B cell (primary cell): ENCODE data around the gene ULK4. TPM values are rescaled to one million over a fixed set of nuclear protein-coding genes. Genes with fewer than 3 reads are reported as not detected.

Experiments used
- ATAC-seq: fragments of 200-7000 bp; cut with Tn5 transposase; one replicate; pipeline ENCODE4 v1.10.0; 2021; ENCODE audit warnings: low read depth, mild to moderate bottlenecking, moderate number of reproducible peaks, moderate library complexity
- CTCF ChIA-PET: fragments of 350-600 bp; sonication (Branson Sonifier 250); formaldehyde crosslinking; loops from one replicate; lab custom pipeline; 2021; ENCODE audit warnings: antibody characterized with exemption, inconsistent platforms; lab: Charles Lee
- POLR2A ChIA-PET: fragments of 350-600 bp; sonication (Branson Sonifier 250); formaldehyde crosslinking; loops from one replicate; lab custom pipeline; 2021; ENCODE audit warnings: antibody characterized with exemption; lab: Charles Lee
- DNase-seq: peaks from one replicate; pipeline ENCODE4 v3.0.0; 2013
- H2AFZ ChIP-seq: 2 replicates; pipeline ENCODE4 v1.6.1; 2012; ENCODE audit warnings: mild to moderate bottlenecking, low read depth, low read length; ENCODE audit not compliant: insufficient read depth, poor library complexity, severe bottlenecking
- H3K27ac ChIP-seq, 2 donors: 1 replicate in 1 of 2; 2 replicates in 1 of 2; pipeline ENCODE4 v1.5.1; 2012 to 2013; ENCODE audit warnings: low read length in 2 of 2, mild to moderate bottlenecking in 2 of 2, moderate library complexity in 1 of 2
- H3K27me3 ChIP-seq, 4 experiments: fragments of 200-600 bp in 1 of 4; sonication (generic) in 1 of 4; replicated peaks in 1 of 4; 1 replicate in 2 of 4; 2 replicates in 2 of 4; pipeline versions ENCODE4 v1.6.1 to v1.7.0; 2013 to 2016; ENCODE audit warnings: low read length in 3 of 4, mild to moderate bottlenecking in 2 of 4, mixed read lengths in 1 of 4, moderate library complexity in 1 of 4; ENCODE audit not compliant: insufficient read depth in 4 of 4, control insufficient read depth in 3 of 4; ENCODE audit errors: control extremely low read depth in 1 of 4
- H3K36me3 ChIP-seq, 2 experiments: replicated peaks in 1 of 2; 1 replicate in 1 of 2; 2 replicates in 1 of 2; pipeline versions ENCODE4 v1.6.1 to v1.7.1; 2013; ENCODE audit warnings: low read length in 1 of 2; ENCODE audit not compliant: insufficient read depth in 2 of 2, control insufficient read depth in 1 of 2; ENCODE audit errors: control extremely low read depth in 1 of 2, extremely low read depth in 1 of 2
- H3K4me1 ChIP-seq, 2 donors: fragments of 200-600 bp in 1 of 2; sonication (generic) in 1 of 2; 1 replicate in 1 of 2; 2 replicates in 1 of 2; pipeline versions ENCODE4 v1.5.1 to v1.6.1; 2013 to 2017; ENCODE audit warnings: low read length in 2 of 2; ENCODE audit not compliant: control insufficient read depth in 2 of 2, insufficient read depth in 2 of 2
- H3K4me2 ChIP-seq: replicated peaks from 2 replicates; pipeline ENCODE3; 2012; ENCODE audit warnings: mild to moderate bottlenecking, low read depth, low read length; ENCODE audit not compliant: poor library complexity, severe bottlenecking
- H3K4me3 ChIP-seq, 5 experiments: fragments of 200-600 bp in 1 of 5; sonication (generic) in 1 of 5; 1 replicate in 3 of 5; 2 replicates in 2 of 5; pipeline versions ENCODE4 v1.5.1 to v1.7.0; 2011 to 2016; ENCODE audit warnings: low read length in 4 of 5, mild to moderate bottlenecking in 4 of 5, low read depth in 2 of 5, control low read depth in 1 of 5, moderate library complexity in 1 of 5; ENCODE audit not compliant: insufficient read depth in 1 of 5; ENCODE audit errors: control extremely low read depth in 1 of 5, extremely low read depth in 1 of 5
- H3K79me2 ChIP-seq: fragments of 200-600 bp; sonication (generic); one replicate; pipeline ENCODE4 v1.6.0; 2016; ENCODE audit warnings: low read length; ENCODE audit not compliant: control insufficient read depth, insufficient read depth
- H3K9ac ChIP-seq: fragments of 200-600 bp; sonication (generic); 2 replicates; pipeline ENCODE4 v1.6.1; 2017; ENCODE audit warnings: mild to moderate bottlenecking, low read length, moderate library complexity
- H3K9me3 ChIP-seq, 3 donors: one replicate each; pipeline versions ENCODE4 v1.6.1 to v1.7.1; 2013; ENCODE audit warnings: low read length in 2 of 3; ENCODE audit not compliant: control insufficient read depth in 2 of 3, insufficient read depth in 1 of 3; ENCODE audit errors: control extremely low read depth in 1 of 3
- H4K20me1 ChIP-seq: 2 replicates; pipeline ENCODE4 v1.6.0; 2012; ENCODE audit warnings: mild to moderate bottlenecking, low read length; ENCODE audit not compliant: insufficient read depth, control insufficient read depth, poor library complexity, severe bottlenecking
- H3K27ac Mint-ChIP-seq: one replicate; pipeline ENCODE4 v1.8.0; 2021; ENCODE audit warnings: mixed read lengths
- H3K27me3 Mint-ChIP-seq: one replicate; pipeline ENCODE4 v1.8.0; 2021; ENCODE audit warnings: mixed read lengths
- H3K4me1 Mint-ChIP-seq: one replicate; pipeline ENCODE4 v1.8.0; 2021; ENCODE audit warnings: mixed read lengths
- H3K4me3 Mint-ChIP-seq: one replicate; pipeline ENCODE4 v1.8.0; 2021; ENCODE audit warnings: mixed read lengths
- H3K9me3 Mint-ChIP-seq: one replicate; pipeline ENCODE4 v1.8.0; 2022; ENCODE audit warnings: mixed read lengths; ENCODE audit not compliant: insufficient read depth
- EZH2 ChIP-seq: IDR thresholded peaks from 2 replicates; pipeline ENCODE4 v1.6.1; 2012; ENCODE audit warnings: borderline replicate concordance, low read depth, mild to moderate bottlenecking, moderate library complexity, low read length; ENCODE audit not compliant: insufficient read depth, poor library complexity, severe bottlenecking
- WGBS: methylation state at CpG from one replicate; pipeline ENCODE4 v1.1.5; 2013; ENCODE audit warnings: missing lambda C conversion rate; ENCODE audit not compliant: insufficient coverage; 5-methylcytosine and 5-hydroxymethylcytosine counted together
- intact Hi-C: fragments of 100-400 bp; cut with micrococcal nuclease; formaldehyde crosslinking; loops from one replicate; pipeline ENCODE4 v1.10.0; 2022
- polyA plus RNA-seq: library from polyadenylated mRNA; depleted of rRNA; stranded (reverse); fragments of >200 nt; gene quantifications from 2 replicates; pipeline ENCODE4 v1.2.3, GENCODE V29; 2012
- total RNA-seq, 2 donors: library from RNA; stranded (reverse); fragments of 120-200 nt in 1 of 2; gene quantifications; 1 replicate in 1 of 2; 2 replicates in 1 of 2; pipeline versions ENCODE4 v1.2.3 to v1.2.4, GENCODE V29; 2013 to 2022
- TF ChIP-seq, protein P1 (sequence below): fragments of 200-600 bp; IDR thresholded peaks from one replicate; pipeline ENCODE4 v1.8.0; 2022; ENCODE audit warnings: antibody characterized with exemption, mild to moderate bottlenecking

Gene ULK4
- total and polyA plus RNA-seq, 2 donors (not counting 1 experiment from before 2014, with no cell fraction given) = 5.2 to 33.7 TPM

DNA sequence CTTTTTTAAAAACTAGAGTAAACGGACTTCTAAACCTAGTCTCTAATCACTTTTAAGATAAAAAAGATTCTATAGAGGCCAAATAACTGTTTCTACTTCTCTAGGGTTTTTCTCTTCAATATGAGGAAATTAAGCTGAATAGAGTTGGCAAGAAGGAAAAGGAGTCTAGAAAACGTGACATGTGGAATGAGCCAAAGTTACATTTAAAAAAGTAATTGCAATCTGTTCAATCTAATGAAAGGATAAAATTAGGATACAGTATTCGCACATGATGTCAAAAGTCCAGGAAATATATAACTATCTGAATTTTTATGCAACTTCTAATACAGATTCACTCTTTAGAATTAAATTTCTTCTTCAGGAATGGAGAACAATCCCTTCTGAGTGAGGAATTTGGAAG lies 300.1 kb downstream of the ULK4 start:
- Histone ChIP-seq H2AFZ (no peak overlapping the region), H3K27ac (no peak overlapping the region), H3K4me2 (no peak overlapping the region), H3K36me3 (peaks cover 0 to 8% of the 10 kb centered on the region in 2 experiments), H3K27me3 (no peaks in the 10 kb centered on the region), H3K4me1 (no peaks in the 10 kb centered on the region), H3K9ac (no peak overlapping the region), H4K20me1 (no peaks in the 10 kb centered on the region), H3K9me3 (peaks cover 0 to 9% (median 0%) of the 10 kb centered on the region in 3 donors), H3K4me3 (no peak overlapping the region), H3K79me2 (no peaks in the 10 kb centered on the region)
- TF ChIP-seq EZH2 = no peak
- TF ChIP-seq, protein P1, sequence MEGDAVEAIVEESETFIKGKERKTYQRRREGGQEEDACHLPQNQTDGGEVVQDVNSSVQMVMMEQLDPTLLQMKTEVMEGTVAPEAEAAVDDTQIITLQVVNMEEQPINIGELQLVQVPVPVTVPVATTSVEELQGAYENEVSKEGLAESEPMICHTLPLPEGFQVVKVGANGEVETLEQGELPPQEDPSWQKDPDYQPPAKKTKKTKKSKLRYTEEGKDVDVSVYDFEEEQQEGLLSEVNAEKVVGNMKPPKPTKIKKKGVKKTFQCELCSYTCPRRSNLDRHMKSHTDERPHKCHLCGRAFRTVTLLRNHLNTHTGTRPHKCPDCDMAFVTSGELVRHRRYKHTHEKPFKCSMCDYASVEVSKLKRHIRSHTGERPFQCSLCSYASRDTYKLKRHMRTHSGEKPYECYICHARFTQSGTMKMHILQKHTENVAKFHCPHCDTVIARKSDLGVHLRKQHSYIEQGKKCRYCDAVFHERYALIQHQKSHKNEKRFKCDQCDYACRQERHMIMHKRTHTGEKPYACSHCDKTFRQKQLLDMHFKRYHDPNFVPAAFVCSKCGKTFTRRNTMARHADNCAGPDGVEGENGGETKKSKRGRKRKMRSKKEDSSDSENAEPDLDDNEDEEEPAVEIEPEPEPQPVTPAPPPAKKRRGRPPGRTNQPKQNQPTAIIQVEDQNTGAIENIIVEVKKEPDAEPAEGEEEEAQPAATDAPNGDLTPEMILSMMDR = no peak
- CTCF ChIA-PET = no interaction called here
- no peak overlapping the region for H3K4me3 Mint-ChIP-seq
- intact Hi-C loops = no loop called here
- POLR2A ChIA-PET = no interaction called here
- no CpG with 5 or more reads among the region's 3 CpGs for WGBS
- DNase-seq (no peak), ATAC-seq (no peak)
- peaks cover 10% of the 10 kb centered on the region for H3K9me3 Mint-ChIP-seq
- no peak overlapping the region for H3K27ac Mint-ChIP-seq
- no peaks in the 10 kb centered on the region for H3K4me1 Mint-ChIP-seq
- no peaks in the 10 kb centered on the region for H3K27me3 Mint-ChIP-seq

DNA sequence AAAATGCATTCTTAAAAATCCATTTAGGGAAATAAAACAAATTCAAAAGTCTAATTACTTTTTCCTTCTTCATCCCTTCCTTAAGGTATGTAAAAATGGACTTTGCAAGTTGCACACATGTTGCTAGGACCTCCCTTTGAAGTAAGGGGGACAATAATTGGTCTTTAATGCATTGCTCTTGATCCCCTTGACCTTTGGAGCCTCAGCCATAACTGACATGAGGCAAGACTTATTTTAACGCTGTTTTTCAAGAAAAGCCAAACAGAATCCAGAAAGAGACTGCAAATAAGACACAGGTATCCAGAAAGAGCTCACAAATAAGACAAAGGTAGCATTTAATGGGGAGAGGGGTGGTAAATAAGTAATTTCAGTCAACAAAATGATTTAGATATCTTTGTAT lies 301.4 kb downstream of the ULK4 start:
- DNase-seq (no peak), ATAC-seq (no peak)
- Mint-ChIP-seq H3K4me1 (no peaks in the 10 kb centered on the region), H3K27ac (no peak overlapping the region), H3K27me3 (no peaks in the 10 kb centered on the region), H3K4me3 (no peak overlapping the region), H3K9me3 (peaks cover 4% of the 10 kb centered on the region)
- no peak overlapping the region for H2AFZ ChIP-seq
- no peak overlapping the region for H3K4me2 ChIP-seq
- intact Hi-C loops = no loop called here
- WGBS = no CpG with 5 or more reads among the region's 1 CpG
- ChIA-PET POLR2A (no interaction called here), CTCF (no interaction called here)
- H3K9ac ChIP-seq = no peak overlapping the region
- H3K27ac ChIP-seq = no peak overlapping the region
- H3K27me3 ChIP-seq = no peaks in the 10 kb centered on the region
- H3K36me3 ChIP-seq = no peaks in the 10 kb centered on the region
- no peaks in the 10 kb centered on the region for H3K4me1 ChIP-seq
- no peaks in the 10 kb centered on the region for H3K9me3 ChIP-seq
- TF ChIP-seq, protein P1 = no peak
- no peaks in the 10 kb centered on the region for H4K20me1 ChIP-seq
- H3K4me3 ChIP-seq = no peak overlapping the region
- no peaks in the 10 kb centered on the region for H3K79me2 ChIP-seq
